ENCODE data around the gene UNCX.
"Not testable (repeated sequence)": the region's sequence is repeated elsewhere in the genome, so short reads cannot be mapped to it uniquely, and the experiment has no call there.

UNCX gene

GRCh38 chr7:1274876-1275375, 42.3 kb downstream of the UNCX start:
- WGBS, result 87% methylated on average over 18 of the region's 18 CpGs
- Histone ChIP-seq H3K27ac (ENCODE audit: low read depth, low read length) (no peak overlapping the region), H3K9me3 (ENCODE audit: insufficient read depth, low read depth, low read length) (peaks cover 6% of the 10 kb centered on the region; the same call in 1 of the 2 replicates), H3K27me3 (ENCODE audit: insufficient read depth, low read length) (no peaks in the 10 kb centered on the region), H3K4me3 (ENCODE audit: low read length) (no peak overlapping the region), H3K36me3 (ENCODE audit: insufficient read depth, low read length) (no peaks in the 10 kb centered on the region), H3K9ac (ENCODE audit: low read depth, low read length) (no peak overlapping the region), H3K4me1 (ENCODE audit: insufficient read depth, low read length) (no peaks in the 10 kb centered on the region)

GRCh38 chr7:1275451-1276381, 43.0 kb downstream of the UNCX start:
- 83% methylated on average over 61 of the region's 61 CpGs for WGBS
- no peak overlapping the region for H3K9ac ChIP-seq (ENCODE audit: low read depth, low read length)
- no peaks in the 10 kb centered on the region for H3K4me1 ChIP-seq (ENCODE audit: insufficient read depth, low read length)
- H3K36me3 ChIP-seq (ENCODE audit: insufficient read depth, low read length), result no peaks in the 10 kb centered on the region
- peaks cover 6% of the 10 kb centered on the region; the same call in 1 of the 2 replicates for H3K9me3 ChIP-seq (ENCODE audit: insufficient read depth, low read depth, low read length)
- H3K27ac ChIP-seq (ENCODE audit: low read depth, low read length), result no peak overlapping the region
- no peak overlapping the region for H3K4me3 ChIP-seq (ENCODE audit: low read length)
- H3K27me3 ChIP-seq (ENCODE audit: insufficient read depth, low read length), result no peaks in the 10 kb centered on the region

- 95% methylated on average over 10 of the region's 10 CpGs for WGBS
- no peaks in the 10 kb centered on the region for H3K4me1 ChIP-seq (ENCODE audit: insufficient read depth, low read length)
- H3K36me3 ChIP-seq (ENCODE audit: insufficient read depth, low read length), result no peaks in the 10 kb centered on the region
- H3K27ac ChIP-seq (ENCODE audit: low read depth, low read length), result no peak overlapping the region
- H3K27me3 ChIP-seq (ENCODE audit: insufficient read depth, low read length), result no peaks in the 10 kb centered on the region
- no peak overlapping the region for H3K4me3 ChIP-seq (ENCODE audit: low read length)
- peaks cover 6% of the 10 kb centered on the region; the same call in 1 of the 2 replicates for H3K9me3 ChIP-seq (ENCODE audit: insufficient read depth, low read depth, low read length)
- H3K9ac ChIP-seq (ENCODE audit: low read depth, low read length), result no peak overlapping the region
Observed at GRCh38 chr7:1276626-1277175, 44.0 kb downstream of the UNCX start.

GRCh38 chr7:1278543-1278942, 45.9 kb downstream of the UNCX start:
- H3K4me1 ChIP-seq (ENCODE audit: insufficient read depth, low read length), result no peaks in the 10 kb centered on the region
- H3K9ac ChIP-seq (ENCODE audit: low read depth, low read length), result no peak overlapping the region
- H3K4me3 ChIP-seq (ENCODE audit: low read length), result no peak overlapping the region
- no peaks in the 10 kb centered on the region for H3K27me3 ChIP-seq (ENCODE audit: insufficient read depth, low read length)
- 0 out of 2 replicates have a peak, but pooled peaks cover 3% of the 10 kb centered on the region for H3K9me3 ChIP-seq (ENCODE audit: insufficient read depth, low read depth, low read length)
- no peaks in the 10 kb centered on the region for H3K36me3 ChIP-seq (ENCODE audit: insufficient read depth, low read length)
- H3K27ac ChIP-seq (ENCODE audit: low read depth, low read length), result no peak overlapping the region
- 95% methylated on average over 10 of the region's 10 CpGs for WGBS

GRCh38 chr7:1279041-1279440, 46.4 kb downstream of the UNCX start:
- no peak overlapping the region for H3K9ac ChIP-seq (ENCODE audit: low read depth, low read length)
- no peaks in the 10 kb centered on the region for H3K4me1 ChIP-seq (ENCODE audit: insufficient read depth, low read length)
- H3K36me3 ChIP-seq (ENCODE audit: insufficient read depth, low read length), result no peaks in the 10 kb centered on the region
- 0 out of 2 replicates have a peak, but pooled peaks cover 3% of the 10 kb centered on the region for H3K9me3 ChIP-seq (ENCODE audit: insufficient read depth, low read depth, low read length)
- H3K27me3 ChIP-seq (ENCODE audit: insufficient read depth, low read length), result no peaks in the 10 kb centered on the region
- WGBS, result 68% methylated on average over 16 of the region's 16 CpGs
- no peak overlapping the region for H3K27ac ChIP-seq (ENCODE audit: low read depth, low read length)
- H3K4me3 ChIP-seq (ENCODE audit: low read length), result no peak overlapping the region

- not testable (repeated sequence) for H3K27ac ChIP-seq (ENCODE audit: low read depth, low read length); H3K27me3 ChIP-seq (ENCODE audit: insufficient read depth, low read length); H3K36me3 ChIP-seq (ENCODE audit: insufficient read depth, low read length); H3K9me3 ChIP-seq (ENCODE audit: insufficient read depth, low read depth, low read length); H3K4me3 ChIP-seq (ENCODE audit: low read length); H3K4me1 ChIP-seq (ENCODE audit: insufficient read depth, low read length); H3K9ac ChIP-seq (ENCODE audit: low read depth, low read length)
- 83% methylated on average over 1 of the region's 4 CpGs for WGBS
Observed at GRCh38 chr7:1279895-1280294, 47.2 kb downstream of the UNCX start.

- H3K9me3 ChIP-seq (ENCODE audit: insufficient read depth, low read depth, low read length), result 0 out of 2 replicates have a peak, but pooled peaks cover 3% of the 10 kb centered on the region
- H3K27me3 ChIP-seq (ENCODE audit: insufficient read depth, low read length), result no peaks in the 10 kb centered on the region
- H3K27ac ChIP-seq (ENCODE audit: low read depth, low read length), result no peak overlapping the region
- no peaks in the 10 kb centered on the region for H3K36me3 ChIP-seq (ENCODE audit: insufficient read depth, low read length)
- H3K4me1 ChIP-seq (ENCODE audit: insufficient read depth, low read length), result no peaks in the 10 kb centered on the region
- WGBS, result 70% methylated on average over 11 of the region's 13 CpGs
- no peak overlapping the region for H3K4me3 ChIP-seq (ENCODE audit: low read length)
- H3K9ac ChIP-seq (ENCODE audit: low read depth, low read length), result no peak overlapping the region
Observed at GRCh38 chr7:1281068-1281467, 48.4 kb downstream of the UNCX start.

GRCh38 chr7:1282679-1283078, 50.0 kb downstream of the UNCX start:
- WGBS, result 90% methylated on average over 5 of the region's 5 CpGs
- Histone ChIP-seq H3K9ac (ENCODE audit: low read depth, low read length) (no peak overlapping the region), H3K4me3 (ENCODE audit: low read length) (no peak overlapping the region), H3K27me3 (ENCODE audit: insufficient read depth, low read length) (no peaks in the 10 kb centered on the region), H3K9me3 (ENCODE audit: insufficient read depth, low read depth, low read length) (no peaks in the 10 kb centered on the region), H3K27ac (ENCODE audit: low read depth, low read length) (no peak overlapping the region), H3K36me3 (ENCODE audit: insufficient read depth, low read length) (no peaks in the 10 kb centered on the region), H3K4me1 (ENCODE audit: insufficient read depth, low read length) (no peaks in the 10 kb centered on the region)

GRCh38 chr7:1283337-1283736, 50.7 kb downstream of the UNCX start:
- no peaks in the 10 kb centered on the region for H3K4me1 ChIP-seq (ENCODE audit: insufficient read depth, low read length)
- H3K27me3 ChIP-seq (ENCODE audit: insufficient read depth, low read length), result no peaks in the 10 kb centered on the region
- WGBS, result 78% methylated on average over 10 of the region's 10 CpGs
- no peaks in the 10 kb centered on the region for H3K9me3 ChIP-seq (ENCODE audit: insufficient read depth, low read depth, low read length)
- H3K36me3 ChIP-seq (ENCODE audit: insufficient read depth, low read length), result no peaks in the 10 kb centered on the region
- no peak overlapping the region for H3K9ac ChIP-seq (ENCODE audit: low read depth, low read length)
- H3K4me3 ChIP-seq (ENCODE audit: low read length), result no peak overlapping the region
- H3K27ac ChIP-seq (ENCODE audit: low read depth, low read length), result no peak overlapping the region

GRCh38 chr7:1283941-1284742, 51.5 kb downstream of the UNCX start:
- Histone ChIP-seq H3K27me3 (ENCODE audit: insufficient read depth, low read length) (peaks cover 7% of the 10 kb centered on the region), H3K9ac (ENCODE audit: low read depth, low read length) (no peak overlapping the region), H3K9me3 (ENCODE audit: insufficient read depth, low read depth, low read length) (no peaks in the 10 kb centered on the region), H3K4me3 (ENCODE audit: low read length) (no peak overlapping the region), H3K27ac (ENCODE audit: low read depth, low read length) (no peak overlapping the region), H3K4me1 (ENCODE audit: insufficient read depth, low read length) (no peaks in the 10 kb centered on the region), H3K36me3 (ENCODE audit: insufficient read depth, low read length) (no peaks in the 10 kb centered on the region)
- WGBS, result 84% methylated on average over 19 of the region's 19 CpGs

Data from HUES64 (cell line).